Transverse colon (tissue), 4 donors: Measurements from ENCODE around the gene DGKG. TPM values are rescaled to one million over a fixed set of nuclear protein-coding genes. Genes with fewer than 3 reads are reported as not detected.

Experiments used
- DNase-seq: peaks from one replicate; pipeline ENCODE4 v3.0.0-alpha.2; 2019
- H3K27ac ChIP-seq, 4 donors: fragments of 200-600 bp; sonication (generic); 2 replicates each; pipeline ENCODE4 v1.5.1; 2016 to 2018; ENCODE audit warnings: inconsistent platforms in 4 of 4
- H3K27me3 ChIP-seq: fragments of 200-600 bp; sonication (generic); 2 replicates; pipeline ENCODE4 v1.5.1; 2017; ENCODE audit warnings: inconsistent platforms
- H3K36me3 ChIP-seq, 4 donors: fragments of 200-600 bp; sonication (generic); 2 replicates each; pipeline ENCODE4 v1.5.1; 2017 to 2019; ENCODE audit warnings: inconsistent platforms in 4 of 4
- H3K4me1 ChIP-seq, 4 donors: fragments of 200-600 bp; sonication (generic); 2 replicates each; pipeline ENCODE4 v1.5.1; 2017 to 2020; ENCODE audit warnings: inconsistent platforms in 4 of 4
- H3K4me3 ChIP-seq, 4 donors: fragments of 200-600 bp; sonication (generic); 1 replicate in 1 of 4; 2 replicates in 3 of 4; pipeline versions ENCODE4 v1.5.1 to v1.6.1; 2017 to 2019; ENCODE audit warnings: inconsistent platforms in 4 of 4
- H3K9me3 ChIP-seq, 2 donors: fragments of 200-600 bp; sonication (generic); 2 replicates each; pipeline ENCODE4 v1.5.1; 2017 to 2019; ENCODE audit warnings: inconsistent platforms in 2 of 2
- CTCF ChIP-seq, 5 experiments: fragments of 200-600 bp in 3 of 5; fragments of 450-650 bp in 2 of 5; sonication (generic) in 3 of 5; IDR thresholded peaks; 1 replicate in 2 of 5; 2 replicates in 3 of 5; pipeline ENCODE4 v1.5.1; 2016 to 2017; ENCODE audit warnings: antibody characterized with exemption in 5 of 5, inconsistent platforms in 3 of 5, mild to moderate bottlenecking in 2 of 5, moderate library complexity in 1 of 5
- EP300 ChIP-seq: sonication (generic); formaldehyde crosslinking; IDR thresholded peaks from one replicate; pipeline ENCODE4 v1.6.1; 2017; ENCODE audit warnings: antibody characterized with exemption, low read depth
- POLR2A ChIP-seq: fragments of 450-650 bp; IDR thresholded peaks from one replicate; pipeline ENCODE4 v1.6.1; 2016; ENCODE audit warnings: antibody characterized with exemption, mild to moderate bottlenecking, moderate library complexity
- POLR2AphosphoS5 ChIP-seq, 3 donors: sonication (generic); formaldehyde crosslinking; IDR thresholded peaks; one replicate each; pipeline ENCODE4 v1.6.1; 2016; ENCODE audit warnings: antibody characterized with exemption in 3 of 3
- WGBS, 2 donors: methylation state at CpG; one replicate each; pipeline ENCODE4 v1.1.5; 2018; ENCODE audit warnings: low coverage in 1 of 2; 5-methylcytosine and 5-hydroxymethylcytosine counted together
- in situ Hi-C, 4 donors: fragments of 200-750 bp; cut with MboI; loops; one replicate each; pipeline versions ENCODE4 v1.15.0 to v1.15.1; 2017; ENCODE audit warnings: low sequenced_read_pairs in 3 of 4, low pct_ligation_motif_present in 1 of 4, low pct_unique_long_range_greater_than_20kb in 1 of 4
- intact Hi-C: fragments of 100-400 bp; cut with DNase I; formaldehyde crosslinking; loops from one replicate; pipeline ENCODE4 v1.15.1; 2023; ENCODE audit warnings: low total_unique reads
- total RNA-seq, 4 donors: library from RNA; depleted of rRNA; stranded (reverse); fragments of >200 nt; gene quantifications; one replicate each; pipeline ENCODE4 v1.1.0, GENCODE V29; 2016

The DGKG gene
- total RNA-seq, 4 donors from 2014 or later, result 1.00 to 2.9 (median 1.8) TPM

GRCh38 chr3:186212611-186213010 lies 149.4 kb downstream of the DGKG start:
- in situ Hi-C loops, result no loop called here
- no peak for TF ChIP-seq EP300
- TF ChIP-seq CTCF (IDR thresholded peaks at IDR 0.05), result no peak
- TF ChIP-seq POLR2A, result no peak
- no peak for TF ChIP-seq POLR2AphosphoS5 (IDR thresholded peaks at IDR 0.05)

DNA sequence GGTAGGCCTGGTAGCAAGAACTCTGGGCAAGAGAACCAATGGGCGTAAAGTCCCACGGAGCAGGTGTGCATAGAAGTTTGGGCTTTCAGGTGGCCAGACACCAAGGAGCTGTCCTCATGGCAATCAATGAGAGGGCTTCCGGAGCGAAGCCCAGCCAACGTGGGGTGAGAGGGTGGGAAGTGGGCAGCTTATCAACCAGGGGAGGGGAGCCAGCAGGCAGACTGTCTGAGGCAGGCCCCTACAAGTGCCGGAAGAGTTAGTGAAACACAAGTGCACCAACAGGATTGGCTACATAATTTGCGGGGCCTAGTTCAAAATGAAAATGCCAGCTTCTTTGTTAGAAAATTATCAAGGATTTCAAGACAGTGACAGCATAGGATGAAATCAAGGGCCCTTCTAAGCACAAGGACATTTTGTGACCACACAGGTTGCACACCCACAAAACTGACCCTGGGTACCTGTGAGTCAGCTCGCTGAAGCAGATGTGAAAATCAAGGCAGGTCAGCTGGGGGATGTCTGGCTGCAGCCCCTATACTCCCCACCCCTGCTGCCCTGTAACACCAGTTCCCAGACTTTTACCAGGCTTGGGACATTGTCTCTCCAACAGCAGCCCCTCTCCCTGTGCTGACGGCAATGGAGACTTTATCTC lies 151.1 kb downstream of the DGKG start:
- WGBS, 2 donors, result 80 to 97% methylated on average over 2 to 9 of the region's 9 CpGs
- TF ChIP-seq POLR2A, result no peak
- no peak for TF ChIP-seq EP300
- TF ChIP-seq CTCF (IDR thresholded peaks at IDR 0.05), result no peak
- TF ChIP-seq POLR2AphosphoS5 (IDR thresholded peaks at IDR 0.05), result no peak
- Histone ChIP-seq H3K4me3 (no peak overlapping the region), H3K9me3 (no peaks in the 10 kb centered on the region), H3K36me3 (no peaks in the 10 kb centered on the region), H3K27ac (peak overlapping the region; percentile 42 to 63 (median 52)), H3K4me1 (peaks cover 11 to 17% (median 12%) of the 10 kb centered on the region in 4 donors), H3K27me3 (no peaks in the 10 kb centered on the region)
- in situ Hi-C loops (no loop called here), intact Hi-C loops (no loop called here)
- DNase-seq, result no peak

More at GRCh38 chr3:186212611-186213010, 149.4 kb downstream of the DGKG start:
- 70 to 91% methylated on average over 2 to 3 of the region's 3 CpGs for WGBS, 2 donors
- Histone ChIP-seq H3K9me3 (no peaks in the 10 kb centered on the region), H3K36me3 (no peaks in the 10 kb centered on the region), H3K27ac (no peak overlapping the region), H3K27me3 (no peaks in the 10 kb centered on the region), H3K4me3 (no peak overlapping the region), H3K4me1 (peaks cover 11 to 17% (median 12%) of the 10 kb centered on the region in 4 donors)
- DNase-seq, result no peak
- intact Hi-C loops, result loop anchor here (2.0 kb wide), 1 partner anchor 22 kb away; no protein-coding TSS in a partner anchor

GRCh38 chr3:186209810-186210752 lies 152.0 kb downstream of the DGKG start:
- Histone ChIP-seq H3K4me3 (no peak overlapping the region), H3K36me3 (no peaks in the 10 kb centered on the region), H3K9me3 (no peaks in the 10 kb centered on the region), H3K4me1 (peaks cover 11 to 17% (median 12%) of the 10 kb centered on the region in 4 donors), H3K27ac (peak overlapping the region; percentile 42 to 63 (median 52)), H3K27me3 (no peaks in the 10 kb centered on the region)
- intact Hi-C loops (no loop called here), in situ Hi-C loops (no loop called here)
- no peak for TF ChIP-seq POLR2AphosphoS5 (IDR thresholded peaks at IDR 0.05)
- TF ChIP-seq CTCF (IDR thresholded peaks at IDR 0.05), result no peak
- no peak for TF ChIP-seq POLR2A
- no peak for TF ChIP-seq EP300
- WGBS, 2 donors, result 21% methylated on average over 20 of the region's 20 CpGs; no CpG with 5 or more reads in 1 of the 2 donors
- peak; percentile 32 for DNase-seq

- in situ Hi-C loops (no loop called here), intact Hi-C loops (no loop called here)
- Histone ChIP-seq H3K4me3 (no peak overlapping the region), H3K27me3 (no peaks in the 10 kb centered on the region), H3K4me1 (peaks cover 11 to 17% (median 12%) of the 10 kb centered on the region in 4 donors), H3K27ac (no peak overlapping the region), H3K36me3 (no peaks in the 10 kb centered on the region), H3K9me3 (no peaks in the 10 kb centered on the region)
- no peak for DNase-seq
- WGBS, 2 donors, result 84 to 94% methylated on average over 7 to 8 of the region's 8 CpGs
- TF ChIP-seq POLR2AphosphoS5 (IDR thresholded peaks at IDR 0.05) (no peak), POLR2A (no peak), CTCF (IDR thresholded peaks at IDR 0.05) (no peak), EP300 (no peak)
Observed at GRCh38 chr3:186208296-186208989, 153.6 kb downstream of the DGKG start.
